HG02943 (cell line): ENCODE results near the gene CIAO2A.
"Not testable (repeated sequence)": the region's sequence is repeated elsewhere in the genome, so short reads cannot be mapped to it uniquely, and the experiment has no call there.

Source experiments
- ATAC-seq: cut with Tn5 transposase; IDR thresholded peaks from one replicate; pipeline ENCODE4 v1.9.1; 2021; ENCODE audit warnings: mild to moderate bottlenecking, low read depth, moderate library complexity; ENCODE audit not compliant: unreplicated experiment

The CIAO2A gene

DNA sequence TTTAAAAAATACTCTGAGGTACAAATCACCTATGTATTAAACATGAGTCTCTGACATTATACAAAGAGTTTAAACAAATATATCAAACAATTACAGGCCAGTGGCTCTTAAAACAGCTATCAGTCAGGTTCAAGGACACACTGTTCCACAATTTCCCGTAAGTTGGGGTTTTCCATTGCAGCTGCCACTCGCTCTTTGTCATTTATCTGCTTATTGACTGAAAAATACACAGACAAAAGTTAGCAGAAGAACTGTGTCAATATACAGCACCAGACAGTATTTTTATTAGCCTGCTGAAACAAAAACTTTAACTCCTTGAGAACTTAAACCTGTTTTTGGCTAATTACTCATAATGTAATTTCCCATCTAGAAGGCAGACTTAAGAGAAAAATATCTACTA lies 20.8 kb downstream of the CIAO2A start:
- ATAC-seq, result no peak

DNA sequence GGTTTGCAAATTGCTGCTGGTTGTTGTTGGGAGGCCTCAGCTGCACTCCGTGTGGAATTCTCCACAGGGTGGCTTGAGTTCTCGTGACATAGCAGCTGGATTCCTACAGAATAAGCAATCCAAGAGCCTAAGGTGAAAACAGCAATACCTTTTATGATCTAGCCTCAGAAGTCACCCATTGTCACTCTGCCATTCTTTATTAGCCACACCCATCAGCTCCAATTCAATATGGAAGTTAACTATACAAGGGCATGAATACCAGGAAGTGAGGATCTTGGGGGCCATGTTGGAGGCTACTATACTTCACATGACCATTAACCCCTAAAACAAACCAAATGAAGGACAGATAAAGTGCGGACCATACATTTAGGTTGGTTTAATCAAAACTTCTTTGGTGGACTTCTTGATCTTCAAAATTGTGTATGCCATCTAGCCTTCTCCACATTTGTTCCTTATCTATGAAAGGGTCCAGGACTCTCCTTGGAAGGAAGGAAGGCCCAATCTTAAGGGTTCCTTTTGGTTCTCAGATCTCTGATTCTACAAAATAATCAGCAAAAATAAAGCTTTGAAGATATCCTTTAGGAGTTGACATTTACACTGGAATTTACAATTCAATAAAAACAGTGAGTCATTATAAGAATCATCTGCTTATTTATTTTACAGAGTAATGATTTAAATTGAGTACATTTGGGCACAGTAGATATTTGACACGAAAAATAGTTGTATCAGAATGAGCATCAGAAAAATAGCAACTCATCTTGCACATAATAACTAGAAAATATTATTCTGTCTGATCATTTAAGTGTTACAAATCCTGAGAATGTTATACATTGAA lies 21.5 kb downstream of the CIAO2A start:
- no peak for ATAC-seq

- ATAC-seq, result no peak
Observed at GRCh38 chr15:64070965-64071851, 22.4 kb downstream of the CIAO2A start.

- ATAC-seq, result no peak
Observed at GRCh38 chr15:64070106-64070505, 23.5 kb downstream of the CIAO2A start.

GRCh38 chr15:64068133-64068532 lies 25.5 kb downstream of the CIAO2A start:
- ATAC-seq, result no peak

DNA sequence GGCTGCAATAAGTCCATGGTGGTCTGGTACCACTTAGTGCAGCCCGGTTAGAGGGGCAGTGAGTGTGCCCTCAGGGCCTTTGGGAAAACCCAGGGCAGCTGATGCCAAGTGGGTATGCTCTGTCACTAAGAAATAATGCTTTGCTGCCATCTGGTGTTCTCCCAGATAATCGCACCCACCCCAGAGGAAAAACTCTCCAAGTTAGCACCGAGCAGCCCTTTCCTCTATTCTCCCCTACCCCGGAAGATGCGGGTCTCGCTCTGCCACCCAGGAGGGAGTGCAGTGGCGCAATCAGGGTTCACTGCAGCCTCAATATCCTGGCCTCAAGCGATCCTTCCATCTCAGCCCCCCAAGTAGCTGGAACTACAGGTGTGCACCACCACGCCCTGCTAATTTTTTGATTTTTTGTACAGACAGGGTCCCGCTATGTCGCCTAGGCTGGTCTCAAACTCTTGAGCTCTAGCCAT lies 26.0 kb downstream of the CIAO2A start:
- no peak for ATAC-seq

DNA sequence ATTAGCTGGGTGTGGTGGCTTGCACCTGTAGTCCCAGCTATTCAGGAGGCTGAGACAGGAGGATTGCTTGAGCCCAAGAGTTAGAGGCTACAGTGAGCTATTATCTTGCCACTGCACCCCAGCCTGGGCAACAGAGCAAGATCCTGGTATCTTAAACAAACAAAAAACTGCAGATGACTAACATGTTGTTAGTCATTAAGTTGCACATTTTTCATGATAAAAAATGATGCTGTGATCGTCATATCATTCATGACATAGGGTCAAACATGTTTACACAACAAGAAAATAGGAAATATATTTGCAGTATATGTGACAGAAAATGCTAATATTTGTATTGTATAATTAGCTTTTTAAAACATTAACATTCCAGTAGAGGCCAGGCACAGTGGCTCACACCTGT lies 27.2 kb downstream of the CIAO2A start:
- ATAC-seq, result no peak

DNA sequence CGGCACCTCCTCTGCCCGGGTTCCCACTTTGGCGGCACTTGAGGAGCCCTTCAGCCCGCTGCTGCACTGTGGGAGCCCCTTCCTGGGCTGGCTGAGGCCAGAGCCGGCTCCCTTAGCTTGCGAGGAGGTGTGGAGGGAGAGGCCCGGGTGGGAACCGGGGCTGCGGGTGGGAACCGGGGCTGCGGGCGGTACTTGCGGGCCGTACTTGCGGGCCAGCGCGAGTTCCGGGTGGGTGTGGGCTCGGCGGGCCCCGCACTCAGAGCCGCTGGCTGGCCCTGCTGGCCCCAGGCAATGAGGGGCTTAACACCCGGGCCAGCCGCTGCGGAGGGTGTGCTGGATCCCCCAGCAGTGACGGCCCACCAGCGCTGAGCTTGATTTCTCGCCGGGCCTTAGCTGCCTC lies 32.9 kb downstream of the CIAO2A start:
- ATAC-seq, result no peak

DNA sequence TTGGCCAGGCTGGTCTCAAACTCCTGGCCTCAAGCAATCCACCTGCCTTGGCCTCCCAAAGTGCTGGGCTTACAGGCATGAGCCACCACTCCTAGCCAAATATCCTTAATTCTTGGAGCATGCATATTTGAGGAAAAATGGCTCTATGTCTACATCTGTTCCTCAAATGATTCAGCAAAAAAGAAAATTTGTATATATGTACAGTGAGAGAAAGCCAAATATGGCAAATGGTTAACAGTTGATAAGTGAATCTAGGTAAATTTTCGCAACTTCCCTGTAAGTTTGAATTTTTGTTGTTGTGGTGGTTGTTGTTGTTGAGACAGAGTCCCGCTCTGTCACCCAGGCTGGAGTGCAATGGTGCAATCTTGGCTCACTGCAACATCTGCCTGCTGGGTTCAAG lies 34.5 kb downstream of the CIAO2A start:
- not testable (repeated sequence) for ATAC-seq

DNA sequence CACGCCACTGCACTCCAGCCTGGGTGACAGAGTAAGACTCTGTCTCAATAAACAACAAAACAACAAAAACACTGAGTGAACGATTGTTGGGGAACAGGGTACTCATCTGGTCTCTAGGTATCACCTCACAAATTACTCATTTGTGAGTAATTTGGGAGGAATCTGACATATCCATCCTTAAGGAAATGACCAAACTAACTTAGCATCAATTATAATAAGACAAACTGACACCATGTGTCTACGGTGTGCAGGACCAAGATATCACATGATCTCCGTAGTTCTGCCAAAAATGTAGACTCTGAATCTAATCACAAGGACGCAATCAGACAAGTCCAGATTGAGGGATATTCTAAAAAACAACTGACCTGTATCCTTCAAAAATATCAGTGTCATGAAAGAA lies 35.4 kb downstream of the CIAO2A start:
- no peak for ATAC-seq

GRCh38 chr15:64053674-64054073 lies 40.0 kb downstream of the CIAO2A start:
- not testable (repeated sequence) for ATAC-seq

GRCh38 chr15:64052925-64053491 lies 40.6 kb downstream of the CIAO2A start:
- ATAC-seq, result no peak

- ATAC-seq, result no peak
Observed at GRCh38 chr15:64051407-64052259, 42.0 kb downstream of the CIAO2A start.

- no peak for ATAC-seq
Observed at GRCh38 chr15:64051093-64051402, 42.6 kb downstream of the CIAO2A start.

DNA sequence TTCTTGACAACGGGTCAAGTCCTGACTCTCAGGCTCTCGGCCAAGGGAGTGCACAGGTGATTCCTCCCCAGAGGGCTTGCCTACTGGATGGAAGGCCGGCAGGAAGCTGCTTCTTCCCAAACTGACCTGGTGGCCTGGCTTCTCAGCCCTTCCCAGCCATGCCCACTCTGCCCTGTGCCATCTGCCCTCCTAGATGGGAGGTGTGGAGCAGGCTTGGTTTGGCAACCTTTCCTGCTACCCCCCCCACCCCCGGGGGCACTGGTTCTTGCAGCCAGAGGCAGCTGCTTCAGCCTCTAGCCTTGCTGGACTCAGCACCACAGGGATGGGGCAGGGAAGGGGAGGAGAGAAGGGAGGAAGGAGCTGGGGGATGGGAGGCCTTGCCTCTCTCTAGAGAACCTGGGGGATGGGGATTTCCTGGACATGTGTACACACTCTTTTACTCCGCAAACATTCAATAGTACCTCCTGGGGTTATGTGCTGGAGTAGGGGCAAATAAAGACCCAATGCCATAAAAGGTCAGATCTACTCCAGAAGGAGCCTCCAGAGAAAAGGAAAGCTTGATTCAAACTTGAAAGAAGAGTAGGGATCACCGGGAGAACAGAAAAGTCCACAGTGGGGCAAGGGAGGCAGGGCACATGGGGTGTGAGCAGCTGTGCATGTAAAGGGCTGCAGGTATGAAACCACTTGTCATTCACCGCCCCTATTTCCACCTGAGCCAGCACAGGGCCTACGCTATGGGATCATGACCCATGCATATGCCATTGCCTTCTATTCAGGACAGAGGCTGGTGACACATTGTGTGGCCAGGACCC lies 43.2 kb downstream of the CIAO2A start:
- ATAC-seq, result no peak

GRCh38 chr15:64048781-64049460 lies 44.7 kb downstream of the CIAO2A start:
- no peak for ATAC-seq

- ATAC-seq, result no peak
Observed at GRCh38 chr15:64046421-64047153, 47.1 kb downstream of the CIAO2A start, which contains the start of gene DAPK2. DAPK2 (minus strand) TSS chr15:64046485; CDS start chr15:64040261, 6,224 bp downstream.

GRCh38 chr15:64045774-64046420 lies 47.7 kb downstream of the CIAO2A start:
- ATAC-seq, result no peak
